Cardiac fibroblast (primary cell): ENCODE measurements around the gene PARVG.

Experiments
- DNase-seq, 2 donors: peaks; one replicate each; pipeline versions ENCODE4 v3.0.0 to v3.0.0-alpha.2; 2010; ENCODE audit warnings: low read depth in 2 of 2
- H3K4me3 ChIP-seq, 2 donors: replicated peaks in 1 of 2; 1 replicate in 1 of 2; 2 replicates in 1 of 2; pipeline ENCODE4 v1.5.1; 2011; ENCODE audit warnings: low read depth in 2 of 2, low read length in 2 of 2, mild to moderate bottlenecking in 2 of 2, moderate library complexity in 1 of 2
- TF ChIP-seq, protein P1 (sequence below): IDR thresholded peaks from one replicate; pipeline ENCODE4 v1.5.1; 2011; ENCODE audit warnings: low read depth, mild to moderate bottlenecking, low read length, inconsistent platforms

PARVG gene

GRCh38 chr22:44197271-44197670 lies 16.5 kb downstream of the PARVG start:
- no peak for DNase-seq
- TF ChIP-seq, protein P1, sequence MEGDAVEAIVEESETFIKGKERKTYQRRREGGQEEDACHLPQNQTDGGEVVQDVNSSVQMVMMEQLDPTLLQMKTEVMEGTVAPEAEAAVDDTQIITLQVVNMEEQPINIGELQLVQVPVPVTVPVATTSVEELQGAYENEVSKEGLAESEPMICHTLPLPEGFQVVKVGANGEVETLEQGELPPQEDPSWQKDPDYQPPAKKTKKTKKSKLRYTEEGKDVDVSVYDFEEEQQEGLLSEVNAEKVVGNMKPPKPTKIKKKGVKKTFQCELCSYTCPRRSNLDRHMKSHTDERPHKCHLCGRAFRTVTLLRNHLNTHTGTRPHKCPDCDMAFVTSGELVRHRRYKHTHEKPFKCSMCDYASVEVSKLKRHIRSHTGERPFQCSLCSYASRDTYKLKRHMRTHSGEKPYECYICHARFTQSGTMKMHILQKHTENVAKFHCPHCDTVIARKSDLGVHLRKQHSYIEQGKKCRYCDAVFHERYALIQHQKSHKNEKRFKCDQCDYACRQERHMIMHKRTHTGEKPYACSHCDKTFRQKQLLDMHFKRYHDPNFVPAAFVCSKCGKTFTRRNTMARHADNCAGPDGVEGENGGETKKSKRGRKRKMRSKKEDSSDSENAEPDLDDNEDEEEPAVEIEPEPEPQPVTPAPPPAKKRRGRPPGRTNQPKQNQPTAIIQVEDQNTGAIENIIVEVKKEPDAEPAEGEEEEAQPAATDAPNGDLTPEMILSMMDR, result no peak
- H3K4me3 ChIP-seq, result no peak overlapping the region

GRCh38 chr22:44199164-44199563 lies 18.4 kb downstream of the PARVG start:
- DNase-seq, result no peak
- TF ChIP-seq, protein P1, result no peak
- H3K4me3 ChIP-seq, result no peak overlapping the region

DNA sequence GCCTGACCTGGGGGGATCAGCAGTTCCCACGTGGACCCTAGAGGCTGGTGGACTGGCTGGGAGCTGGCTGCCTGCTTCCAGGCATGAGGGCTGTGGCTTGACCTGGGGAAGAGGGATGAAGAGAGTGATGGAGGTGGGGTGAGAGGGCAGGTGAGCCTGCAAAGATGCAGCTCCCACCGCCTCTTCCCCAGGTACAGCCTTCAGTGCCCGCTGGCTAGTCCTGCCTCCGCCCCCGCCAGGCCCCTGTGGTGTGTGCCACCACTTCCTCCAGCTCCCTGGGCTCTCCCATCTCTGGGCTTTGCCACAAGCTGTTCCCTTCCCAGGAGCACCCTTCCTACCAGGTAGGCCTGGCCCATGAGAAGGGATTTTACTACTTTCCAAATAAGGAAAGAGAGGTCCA lies 19.1 kb downstream of the PARVG start:
- TF ChIP-seq, protein P1, result no peak
- DNase-seq, result no peak
- H3K4me3 ChIP-seq, result no peak overlapping the region

DNA sequence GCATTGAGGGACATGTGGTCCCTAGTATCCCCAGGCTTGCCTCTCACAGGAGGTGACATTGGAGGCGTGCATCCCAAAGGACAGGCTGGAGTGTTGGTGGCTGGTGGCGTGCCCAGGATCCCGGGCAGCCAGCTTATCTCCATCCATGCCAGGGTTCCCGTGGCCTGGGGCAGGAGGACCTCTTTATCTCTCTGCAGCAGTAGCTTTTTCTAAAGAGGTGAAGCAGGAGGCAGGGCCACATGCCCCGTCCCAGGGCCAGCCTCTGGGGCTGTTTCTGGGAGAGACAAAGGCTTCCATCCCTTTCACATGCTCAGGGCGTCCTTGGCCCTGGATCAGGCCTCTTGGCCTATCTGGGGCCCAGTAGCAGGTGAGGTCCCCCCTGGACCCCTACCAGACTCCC lies 19.7 kb downstream of the PARVG start:
- no peak overlapping the region for H3K4me3 ChIP-seq
- no peak for DNase-seq
- TF ChIP-seq, protein P1, result no peak

GRCh38 chr22:44200855-44201550 lies 20.3 kb downstream of the PARVG start:
- TF ChIP-seq, protein P1, result no peak
- no peak for DNase-seq
- no peak overlapping the region for H3K4me3 ChIP-seq

DNA sequence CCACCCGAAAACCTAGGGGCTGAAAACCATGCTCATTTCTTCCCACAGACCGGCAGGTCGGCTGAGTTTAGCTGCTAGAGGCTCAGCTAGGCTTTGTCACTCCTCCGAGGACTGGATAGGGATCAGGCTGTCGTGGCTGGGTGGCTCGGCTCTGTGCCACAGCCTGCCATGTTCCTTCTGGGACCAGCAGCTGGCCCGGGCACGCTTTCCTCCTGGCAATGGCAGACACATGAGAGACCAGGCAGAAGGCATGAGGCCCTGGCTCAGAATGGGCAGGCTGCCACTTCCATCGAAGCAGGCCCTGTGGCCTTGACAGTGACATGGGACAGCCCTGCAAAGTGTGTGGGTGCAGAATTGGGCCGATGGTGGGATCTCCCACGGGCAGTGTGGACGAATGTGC lies 20.9 kb downstream of the PARVG start:
- TF ChIP-seq, protein P1, result no peak
- no peak for DNase-seq
- H3K4me3 ChIP-seq, result no peak overlapping the region
